Mucosa of rectum (tissue), 2 donors: Measurements from ENCODE around the gene PLCZ1.

Source experiments
- H3K27ac ChIP-seq, 2 donors: one replicate each; pipeline ENCODE4 v1.7.0; 2013; ENCODE audit warnings: inconsistent platforms in 2 of 2, low read depth in 2 of 2, low read length in 2 of 2
- H3K27me3 ChIP-seq, 2 donors: one replicate each; pipeline ENCODE4 v1.7.0; 2013; ENCODE audit warnings: low read length in 2 of 2; ENCODE audit not compliant: control insufficient read depth in 2 of 2, insufficient read depth in 2 of 2
- H3K36me3 ChIP-seq, 2 donors: one replicate each; pipeline ENCODE4 v1.7.0; 2013; ENCODE audit warnings: low read length in 2 of 2; ENCODE audit not compliant: control insufficient read depth in 2 of 2, insufficient read depth in 2 of 2
- H3K4me1 ChIP-seq, 2 donors: one replicate each; pipeline ENCODE4 v1.7.0; 2013; ENCODE audit warnings: low read length in 2 of 2, mild to moderate bottlenecking in 1 of 2; ENCODE audit not compliant: control insufficient read depth in 2 of 2, insufficient read depth in 2 of 2
- H3K4me3 ChIP-seq, 2 donors: one replicate each; pipeline ENCODE4 v1.7.0; 2013; ENCODE audit warnings: low read length in 2 of 2
- H3K9ac ChIP-seq, 2 donors: one replicate each; pipeline ENCODE4 v1.7.0; 2013; ENCODE audit warnings: low read length in 2 of 2, low read depth in 1 of 2, mild to moderate bottlenecking in 1 of 2
- H3K9me3 ChIP-seq, 2 donors: one replicate each; pipeline ENCODE4 v1.7.0; 2013; ENCODE audit warnings: low read length in 2 of 2; ENCODE audit not compliant: control insufficient read depth in 2 of 2
- donor health status: healthy.
- donor health status: Normal muscosa, but diverticular disease.

The PLCZ1 gene

GRCh38 chr12:18751866-18752265 is 14.1 kb upstream of the PLCZ1 start:
- Histone ChIP-seq H3K27ac (no peak overlapping the region), H3K9me3 (no peaks in the 10 kb centered on the region), H3K9ac (no peak overlapping the region), H3K27me3 (no peaks in the 10 kb centered on the region), H3K4me1 (no peaks in the 10 kb centered on the region), H3K4me3 (no peak overlapping the region), H3K36me3 (no peaks in the 10 kb centered on the region)

- no peak overlapping the region for H3K4me3 ChIP-seq
- no peaks in the 10 kb centered on the region for H3K27me3 ChIP-seq
- H3K36me3 ChIP-seq = no peaks in the 10 kb centered on the region
- H3K9ac ChIP-seq = no peak overlapping the region
- no peaks in the 10 kb centered on the region for H3K4me1 ChIP-seq
- no peaks in the 10 kb centered on the region for H3K9me3 ChIP-seq
- H3K27ac ChIP-seq = no peak overlapping the region
Measured at GRCh38 chr12:18750085-18750484, 12.3 kb upstream of the PLCZ1 start.

GRCh38 chr12:18749386-18749957 is 11.7 kb upstream of the PLCZ1 start:
- Histone ChIP-seq H3K36me3 (no peaks in the 10 kb centered on the region), H3K27me3 (no peaks in the 10 kb centered on the region), H3K27ac (no peak overlapping the region), H3K9ac (no peak overlapping the region), H3K9me3 (no peaks in the 10 kb centered on the region), H3K4me1 (no peaks in the 10 kb centered on the region), H3K4me3 (no peak overlapping the region)

- H3K36me3 ChIP-seq = no peaks in the 10 kb centered on the region
- no peaks in the 10 kb centered on the region for H3K9me3 ChIP-seq
- H3K27me3 ChIP-seq = no peaks in the 10 kb centered on the region
- H3K4me1 ChIP-seq = no peaks in the 10 kb centered on the region
- H3K4me3 ChIP-seq = no peak overlapping the region
- H3K9ac ChIP-seq = no peak overlapping the region
- no peak overlapping the region for H3K27ac ChIP-seq
Measured at GRCh38 chr12:18747895-18748294, 10.1 kb upstream of the PLCZ1 start.

- no peak overlapping the region for H3K27ac ChIP-seq
- peaks cover 0 to 2% of the 10 kb centered on the region in 2 donors for H3K9me3 ChIP-seq
- H3K27me3 ChIP-seq = no peaks in the 10 kb centered on the region
- no peaks in the 10 kb centered on the region for H3K36me3 ChIP-seq
- no peak overlapping the region for H3K4me3 ChIP-seq
- H3K4me1 ChIP-seq = no peaks in the 10 kb centered on the region
- H3K9ac ChIP-seq = no peak overlapping the region
Measured at GRCh38 chr12:18731156-18731555, 6.7 kb downstream of the PLCZ1 start.

GRCh38 chr12:18723752-18724151 is 14.1 kb downstream of the PLCZ1 start:
- H3K4me3 ChIP-seq = no peak overlapping the region
- H3K36me3 ChIP-seq = no peaks in the 10 kb centered on the region
- no peaks in the 10 kb centered on the region for H3K9me3 ChIP-seq
- H3K9ac ChIP-seq = no peak overlapping the region
- no peak overlapping the region for H3K27ac ChIP-seq
- no peaks in the 10 kb centered on the region for H3K4me1 ChIP-seq
- H3K27me3 ChIP-seq = no peaks in the 10 kb centered on the region

- H3K27ac ChIP-seq = no peak overlapping the region
- H3K4me3 ChIP-seq = no peak overlapping the region
- no peaks in the 10 kb centered on the region for H3K9me3 ChIP-seq
- H3K9ac ChIP-seq = no peak overlapping the region
- H3K36me3 ChIP-seq = no peaks in the 10 kb centered on the region
- H3K4me1 ChIP-seq = no peaks in the 10 kb centered on the region
- H3K27me3 ChIP-seq = no peaks in the 10 kb centered on the region
Measured at GRCh38 chr12:18721452-18721851, 16.4 kb downstream of the PLCZ1 start.

GRCh38 chr12:18720690-18721089 is 17.1 kb downstream of the PLCZ1 start:
- Histone ChIP-seq H3K9ac (no peak overlapping the region), H3K36me3 (no peaks in the 10 kb centered on the region), H3K27ac (no peak overlapping the region), H3K27me3 (no peaks in the 10 kb centered on the region), H3K4me1 (no peaks in the 10 kb centered on the region), H3K4me3 (no peak overlapping the region), H3K9me3 (no peaks in the 10 kb centered on the region)

- Histone ChIP-seq H3K27ac (no peak overlapping the region), H3K9me3 (no peaks in the 10 kb centered on the region), H3K4me3 (no peak overlapping the region), H3K27me3 (no peaks in the 10 kb centered on the region), H3K36me3 (no peaks in the 10 kb centered on the region), H3K9ac (no peak overlapping the region), H3K4me1 (no peaks in the 10 kb centered on the region)
Measured at GRCh38 chr12:18719922-18720510, 17.8 kb downstream of the PLCZ1 start.

GRCh38 chr12:18718462-18718861 is 19.4 kb downstream of the PLCZ1 start:
- Histone ChIP-seq H3K36me3 (no peaks in the 10 kb centered on the region), H3K27me3 (no peaks in the 10 kb centered on the region), H3K27ac (no peak overlapping the region), H3K4me3 (no peak overlapping the region), H3K4me1 (no peaks in the 10 kb centered on the region), H3K9me3 (no peaks in the 10 kb centered on the region), H3K9ac (no peak overlapping the region)
